PC-3 (cell line): Measurements from ENCODE around the gene VKORC1L1.

Source experiments
- CTCF ChIP-seq: fragments of 300-600 bp; sonication (generic); conservative IDR thresholded peaks from 2 replicates; pipeline ENCODE4 v1.5.1; 2017; ENCODE audit warnings: antibody characterized with exemption, low read depth, mild to moderate bottlenecking, low read length
- EZH2 ChIP-seq: fragments of 300-600 bp; sonication (generic); IDR thresholded peaks from one replicate; pipeline ENCODE4 v1.6.1; 2017; ENCODE audit warnings: antibody characterized with exemption, mild to moderate bottlenecking, low read length; ENCODE audit not compliant: unreplicated experiment
- EZH2phosphoT487 ChIP-seq: fragments of 300-600 bp; sonication (generic); IDR thresholded peaks from 2 replicates; pipeline ENCODE4 v1.6.1; 2018; ENCODE audit warnings: mild to moderate bottlenecking, antibody characterized with exemption, low read length, borderline replicate concordance

DNA sequence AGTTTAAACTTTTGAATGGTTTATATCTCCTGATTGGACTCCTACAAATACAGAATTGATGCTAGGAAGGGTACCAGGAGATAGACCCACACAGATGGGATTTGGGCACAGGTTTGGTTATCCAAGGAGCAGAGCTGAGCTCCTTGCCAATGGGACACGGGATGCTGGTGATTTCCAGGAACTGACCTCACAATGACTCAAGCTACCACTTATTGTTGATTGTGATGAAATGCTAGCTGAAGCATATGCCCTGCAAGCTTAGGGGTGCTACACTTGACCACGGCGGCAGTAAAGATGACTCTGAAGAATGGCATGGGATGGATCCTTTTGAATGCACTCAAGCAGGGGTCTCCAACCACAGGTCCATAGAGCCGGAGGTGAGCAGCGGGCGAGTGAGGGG is 45.5 kb upstream of the VKORC1L1 start:
- TF ChIP-seq CTCF: no peak
- TF ChIP-seq EZH2: no peak
- TF ChIP-seq EZH2phosphoT487: no peak
